H9 (cell line): Measurements from ENCODE around the gene DGKB. TPM values are rescaled to one million over a fixed set of nuclear protein-coding genes. Genes with fewer than 3 reads are reported as not detected.

ENCODE experiments used
- DNase-seq: peaks from one replicate; pipeline ENCODE4 v3.0.0-alpha.2; 2017
- H2AFZ ChIP-seq: one replicate; pipeline ENCODE4 v1.6.1; 2013; ENCODE audit warnings: mild to moderate bottlenecking, low read length, control low read depth, moderate library complexity
- H2AK5ac ChIP-seq: 2 replicates; pipeline ENCODE4 v1.6.1; 2013; ENCODE audit warnings: low read length, control low read depth, mixed read lengths; ENCODE audit not compliant: insufficient read length
- H2BK120ac ChIP-seq: one replicate; pipeline ENCODE4 v1.6.1; 2013; ENCODE audit warnings: low read depth, mild to moderate bottlenecking, low read length, control low read depth, inconsistent platforms; ENCODE audit not compliant: poor library complexity, severe bottlenecking
- H2BK12ac ChIP-seq: 2 replicates; pipeline ENCODE4 v1.6.1; 2013; ENCODE audit warnings: low read length, control low read depth, mixed read lengths, low read depth; ENCODE audit not compliant: insufficient read length
- H2BK15ac ChIP-seq: 2 replicates; pipeline ENCODE4 v1.6.1; 2013; ENCODE audit warnings: low read depth, low read length, control low read depth
- H2BK20ac ChIP-seq: one replicate; pipeline ENCODE4 v1.6.1; 2013; ENCODE audit warnings: low read depth, mild to moderate bottlenecking, low read length, control low read depth, inconsistent platforms; ENCODE audit not compliant: poor library complexity, severe bottlenecking
- H2BK5ac ChIP-seq: 2 replicates; pipeline ENCODE4 v1.6.1; 2013; ENCODE audit warnings: low read length, control low read depth, mixed read lengths; ENCODE audit not compliant: insufficient read length
- H3K14ac ChIP-seq: 2 replicates; pipeline ENCODE4 v1.6.1; 2013; ENCODE audit warnings: low read length, control low read depth; ENCODE audit not compliant: insufficient read depth
- H3K18ac ChIP-seq: 2 replicates; pipeline ENCODE4 v1.6.1; 2013; ENCODE audit warnings: low read depth, mild to moderate bottlenecking, mixed read lengths, low read length, control low read depth; ENCODE audit not compliant: insufficient read length
- H3K23ac ChIP-seq: 2 replicates; pipeline ENCODE4 v1.6.1; 2013; ENCODE audit warnings: low read length, control low read depth, mixed read lengths, low read depth; ENCODE audit not compliant: insufficient read length
- H3K23me2 ChIP-seq: 2 replicates; pipeline ENCODE4 v1.6.1; 2013; ENCODE audit warnings: low read depth, mild to moderate bottlenecking, mixed read lengths, low read length, control low read depth; ENCODE audit not compliant: insufficient read length, poor library complexity, severe bottlenecking
- H3K27ac ChIP-seq: 2 replicates; pipeline ENCODE4 v1.5.1; 2013; ENCODE audit warnings: low read length, control low read depth, mixed read lengths, low read depth; ENCODE audit not compliant: insufficient read length
- H3K27me3 ChIP-seq: 2 replicates; pipeline ENCODE4 v1.6.1; 2013; ENCODE audit warnings: low read length, control low read depth, inconsistent platforms; ENCODE audit not compliant: insufficient read depth
- H3K4ac ChIP-seq: 2 replicates; pipeline ENCODE4 v1.6.1; 2013; ENCODE audit warnings: low read depth, mild to moderate bottlenecking, control low read depth, inconsistent platforms, low read length, moderate library complexity
- H3K4me1 ChIP-seq: 2 replicates; pipeline ENCODE4 v1.6.1; 2013; ENCODE audit warnings: low read length, control low read depth, inconsistent platforms; ENCODE audit not compliant: insufficient read depth
- H3K4me2 ChIP-seq: 2 replicates; pipeline ENCODE4 v1.6.1; 2013; ENCODE audit warnings: low read length, control low read depth, mixed read lengths; ENCODE audit not compliant: insufficient read length, insufficient read depth
- H3K56ac ChIP-seq: 2 replicates; pipeline ENCODE4 v1.6.1; 2013; ENCODE audit warnings: low read depth, mild to moderate bottlenecking, mixed read lengths, low read length, control low read depth; ENCODE audit not compliant: insufficient read length
- H3K79me1 ChIP-seq: 2 replicates; pipeline ENCODE4 v1.6.1; 2013; ENCODE audit warnings: low read depth, mild to moderate bottlenecking, moderate library complexity, low read length, control low read depth, inconsistent platforms; ENCODE audit not compliant: insufficient read depth, poor library complexity, severe bottlenecking
- H3K79me2 ChIP-seq: 2 replicates; pipeline ENCODE4 v1.6.1; 2013; ENCODE audit warnings: low read length, control low read depth, inconsistent platforms; ENCODE audit not compliant: insufficient read depth
- H3K9ac ChIP-seq: 2 replicates; pipeline ENCODE4 v1.6.1; 2013; ENCODE audit warnings: low read length, control low read depth, mixed read lengths; ENCODE audit not compliant: insufficient read length; ENCODE audit errors: extremely low read depth
- H3K9me3 ChIP-seq: one replicate; pipeline ENCODE4 v1.6.1; 2013; ENCODE audit warnings: low read depth, low read length, inconsistent platforms; ENCODE audit not compliant: control insufficient read depth
- H3T11ph ChIP-seq: one replicate; pipeline ENCODE4 v1.6.1; 2013; ENCODE audit warnings: mild to moderate bottlenecking, low read length, control low read depth, inconsistent platforms
- H4K20me1 ChIP-seq: one replicate; pipeline ENCODE4 v1.6.1; 2013; ENCODE audit not compliant: control insufficient read depth, insufficient read length, insufficient read depth
- H4K5ac ChIP-seq: 2 replicates; pipeline ENCODE4 v1.6.1; 2013; ENCODE audit warnings: low read depth, mild to moderate bottlenecking, mixed read lengths, low read length, control low read depth; ENCODE audit not compliant: insufficient read length
- H4K8ac ChIP-seq: replicated peaks from 2 replicates; pipeline ENCODE4 v1.6.1; 2013; ENCODE audit warnings: low read length, control low read depth, mixed read lengths, low read depth; ENCODE audit not compliant: insufficient read length
- H4K91ac ChIP-seq: 2 replicates; pipeline ENCODE4 v1.6.1; 2013; ENCODE audit warnings: low read depth, mild to moderate bottlenecking, moderate library complexity, mixed read lengths, low read length, control low read depth; ENCODE audit not compliant: insufficient read length
- H3K27ac Mint-ChIP-seq, 3 experiments: 2 replicates in 2 of 3; 3 replicates in 1 of 3; pipeline ENCODE4 v1.8.0; 2020 to 2021; ENCODE audit warnings: mixed read lengths in 3 of 3, mild to moderate bottlenecking in 1 of 3, moderate library complexity in 1 of 3
- H3K27me3 Mint-ChIP-seq: 2 replicates; pipeline ENCODE4 v1.8.0; 2021; ENCODE audit warnings: low read depth, mild to moderate bottlenecking, moderate library complexity, mixed read lengths
- H3K36me3 Mint-ChIP-seq, 3 experiments: 2 replicates in 2 of 3; 3 replicates in 1 of 3; pipeline ENCODE4 v1.8.0; 2020 to 2021; ENCODE audit warnings: low read depth in 3 of 3, mixed read lengths in 3 of 3; ENCODE audit not compliant: insufficient read depth in 1 of 3
- H3K4me1 Mint-ChIP-seq, 2 experiments: 2 replicates each; pipeline ENCODE4 v1.8.0; 2020; ENCODE audit warnings: mixed read lengths in 2 of 2
- H3K4me3 Mint-ChIP-seq, 2 experiments: 2 replicates in 1 of 2; 3 replicates in 1 of 2; pipeline ENCODE4 v1.8.0; 2020 to 2021; ENCODE audit warnings: mild to moderate bottlenecking in 2 of 2, mixed read lengths in 2 of 2, moderate library complexity in 1 of 2
- H3K9me3 Mint-ChIP-seq, 2 experiments: 2 replicates in 1 of 2; 3 replicates in 1 of 2; pipeline ENCODE4 v1.8.0; 2020; ENCODE audit warnings: mild to moderate bottlenecking in 2 of 2, mixed read lengths in 2 of 2, moderate library complexity in 1 of 2
- CTCF ChIP-seq: fragments of 200-600 bp; sonication (generic); conservative IDR thresholded peaks from 3 replicates; pipeline ENCODE4 v1.8.0; 2021; ENCODE audit warnings: antibody characterized with exemption, mild to moderate bottlenecking
- WGBS: extraction: QIAGEN DNeasy Blood & Tissue Kit; methylation state at CpG from one replicate; pipeline ENCODE4 v1.1.7; 2013; ENCODE audit warnings: missing lambda C conversion rate, low lambda C conversion rate, mixed read lengths; ENCODE audit not compliant: insufficient read length; ENCODE audit errors: extremely low coverage; 5-methylcytosine and 5-hydroxymethylcytosine counted together
- total RNA-seq: library from RNA; stranded (reverse); gene quantifications from 2 replicates; pipeline ENCODE4 v1.2.1, GENCODE V29; 2021

DGKB gene
- total RNA-seq, 1 experiment from 2014 or later, result 0.26 TPM

- H3K9me3 ChIP-seq, result no peaks in the 10 kb centered on the region
- no peak for DNase-seq
- H4K8ac ChIP-seq, result no peak overlapping the region
- no peak overlapping the region for H3K4ac ChIP-seq
- H3K4me3 Mint-ChIP-seq, result no peak overlapping the region
- no peaks in the 10 kb centered on the region for H3K23me2 ChIP-seq
- no peaks in the 10 kb centered on the region for H3K79me1 ChIP-seq
- no peak overlapping the region for H3K56ac ChIP-seq
- H4K20me1 ChIP-seq, result no peaks in the 10 kb centered on the region
- H3K27ac Mint-ChIP-seq, result peak overlapping the region in 1 of 3 experiments; percentile 71; a peak in 1 of 7 replicates
- no peak overlapping the region for H2BK120ac ChIP-seq
- H2AK5ac ChIP-seq, result no peak overlapping the region
- no peak overlapping the region for H3K9ac ChIP-seq
- no peaks in the 10 kb centered on the region for H3K27me3 ChIP-seq
- no peak overlapping the region for H2BK12ac ChIP-seq
- H3K79me2 ChIP-seq, result no peaks in the 10 kb centered on the region
- H2BK20ac ChIP-seq, result no peak overlapping the region
- H3K4me2 ChIP-seq, result no peak overlapping the region
- no peak overlapping the region for H2AFZ ChIP-seq
- no peak overlapping the region for H3K27ac ChIP-seq
- H3K27me3 Mint-ChIP-seq, result no peaks in the 10 kb centered on the region
- WGBS, result no CpG with 5 or more reads among the region's 3 CpGs
- H2BK15ac ChIP-seq, result no peak overlapping the region
- TF ChIP-seq CTCF, result no peak
- no peak overlapping the region for H4K91ac ChIP-seq
- H3K36me3 Mint-ChIP-seq, result peaks cover 0 to 4% (median 0%) of the 10 kb centered on the region in 3 experiments; a peak in 1 of 7 replicates
- H3K23ac ChIP-seq, result no peak overlapping the region
- no peak overlapping the region for H3K14ac ChIP-seq
- H3K4me1 Mint-ChIP-seq, result no peaks in the 10 kb centered on the region
- no peak overlapping the region for H3K18ac ChIP-seq
- peaks cover 0 to 2% of the 10 kb centered on the region in 2 experiments; a peak in 1 of 5 replicates for H3K9me3 Mint-ChIP-seq
- no peak overlapping the region for H4K5ac ChIP-seq
- no peak overlapping the region for H3T11ph ChIP-seq
- H3K4me1 ChIP-seq, result peaks cover 4% of the 10 kb centered on the region; the same call in 1 of the 2 replicates
- no peak overlapping the region for H2BK5ac ChIP-seq
These were observed 115.0 kb downstream of the DGKB start for GRCh38 chr7:14787551-14787950.
